ENCODE measurements around the gene ZNF532.

- TF ChIP-seq, protein P1, sequence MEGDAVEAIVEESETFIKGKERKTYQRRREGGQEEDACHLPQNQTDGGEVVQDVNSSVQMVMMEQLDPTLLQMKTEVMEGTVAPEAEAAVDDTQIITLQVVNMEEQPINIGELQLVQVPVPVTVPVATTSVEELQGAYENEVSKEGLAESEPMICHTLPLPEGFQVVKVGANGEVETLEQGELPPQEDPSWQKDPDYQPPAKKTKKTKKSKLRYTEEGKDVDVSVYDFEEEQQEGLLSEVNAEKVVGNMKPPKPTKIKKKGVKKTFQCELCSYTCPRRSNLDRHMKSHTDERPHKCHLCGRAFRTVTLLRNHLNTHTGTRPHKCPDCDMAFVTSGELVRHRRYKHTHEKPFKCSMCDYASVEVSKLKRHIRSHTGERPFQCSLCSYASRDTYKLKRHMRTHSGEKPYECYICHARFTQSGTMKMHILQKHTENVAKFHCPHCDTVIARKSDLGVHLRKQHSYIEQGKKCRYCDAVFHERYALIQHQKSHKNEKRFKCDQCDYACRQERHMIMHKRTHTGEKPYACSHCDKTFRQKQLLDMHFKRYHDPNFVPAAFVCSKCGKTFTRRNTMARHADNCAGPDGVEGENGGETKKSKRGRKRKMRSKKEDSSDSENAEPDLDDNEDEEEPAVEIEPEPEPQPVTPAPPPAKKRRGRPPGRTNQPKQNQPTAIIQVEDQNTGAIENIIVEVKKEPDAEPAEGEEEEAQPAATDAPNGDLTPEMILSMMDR (IDR thresholded peaks at IDR 0.05; ENCODE audit: low read depth, low read length), result no peak
- TF ChIP-seq EZH2phosphoT487 (IDR thresholded peaks at IDR 0.05; ENCODE audit: low read depth), result no peak
Observed at GRCh38 chr18:58952858-58953257, 88.2 kb downstream of the ZNF532 start.

Measured in OCI-LY3 (cell line).